SJSA1 (cell line): ENCODE data around the gene MLC1. TPM values are rescaled to one million over a fixed set of nuclear protein-coding genes. Genes with fewer than 3 reads are reported as not detected.
A peak's percentile ranks its signal among the peaks of the same experiment; 100 is the strongest.

Experiments
- DNase-seq, 2 experiments: peaks; one replicate each; pipeline ENCODE4 v3.0.0-alpha.2; 2015 to 2020; ENCODE audit warnings: low spot score in 2 of 2, low read depth in 1 of 2
- H3K27ac ChIP-seq: fragments of 250-450 bp; sonication (Bioruptor Pico); 2 replicates; pipeline ENCODE4 v1.5.1; 2020; ENCODE audit warnings: mild to moderate bottlenecking, moderate library complexity
- H3K27me3 ChIP-seq: fragments of 250-450 bp; sonication (Bioruptor Pico); replicated peaks from 2 replicates; pipeline ENCODE4 v1.5.1; 2020; ENCODE audit warnings: mild to moderate bottlenecking, moderate library complexity
- H3K36me3 ChIP-seq: fragments of 250-450 bp; sonication (Bioruptor Pico); 2 replicates; pipeline ENCODE4 v1.5.1; 2020; ENCODE audit warnings: mild to moderate bottlenecking
- H3K4me1 ChIP-seq: fragments of 250-450 bp; sonication (Bioruptor Pico); replicated peaks from 2 replicates; pipeline ENCODE4 v1.6.1; 2021; ENCODE audit warnings: mild to moderate bottlenecking
- H3K4me3 ChIP-seq: fragments of 250-450 bp; sonication (Bioruptor Pico); 2 replicates; pipeline ENCODE4 v1.5.1; 2020; ENCODE audit warnings: mild to moderate bottlenecking
- H3K9me3 ChIP-seq: fragments of 250-450 bp; sonication (Bioruptor Pico); replicated peaks from 2 replicates; pipeline ENCODE4 v1.5.1; 2020; ENCODE audit warnings: mild to moderate bottlenecking
- total RNA-seq: library from RNA; depleted of rRNA; stranded (reverse); fragments of >200 nt; shearing (Covaris generic); gene quantifications from 2 replicates; pipeline ENCODE4 v1.2.3, GENCODE V29; 2014; rRNA removed

The MLC1 gene
- total RNA-seq, 1 experiment from 2014 or later, result 0.03 TPM

DNA sequence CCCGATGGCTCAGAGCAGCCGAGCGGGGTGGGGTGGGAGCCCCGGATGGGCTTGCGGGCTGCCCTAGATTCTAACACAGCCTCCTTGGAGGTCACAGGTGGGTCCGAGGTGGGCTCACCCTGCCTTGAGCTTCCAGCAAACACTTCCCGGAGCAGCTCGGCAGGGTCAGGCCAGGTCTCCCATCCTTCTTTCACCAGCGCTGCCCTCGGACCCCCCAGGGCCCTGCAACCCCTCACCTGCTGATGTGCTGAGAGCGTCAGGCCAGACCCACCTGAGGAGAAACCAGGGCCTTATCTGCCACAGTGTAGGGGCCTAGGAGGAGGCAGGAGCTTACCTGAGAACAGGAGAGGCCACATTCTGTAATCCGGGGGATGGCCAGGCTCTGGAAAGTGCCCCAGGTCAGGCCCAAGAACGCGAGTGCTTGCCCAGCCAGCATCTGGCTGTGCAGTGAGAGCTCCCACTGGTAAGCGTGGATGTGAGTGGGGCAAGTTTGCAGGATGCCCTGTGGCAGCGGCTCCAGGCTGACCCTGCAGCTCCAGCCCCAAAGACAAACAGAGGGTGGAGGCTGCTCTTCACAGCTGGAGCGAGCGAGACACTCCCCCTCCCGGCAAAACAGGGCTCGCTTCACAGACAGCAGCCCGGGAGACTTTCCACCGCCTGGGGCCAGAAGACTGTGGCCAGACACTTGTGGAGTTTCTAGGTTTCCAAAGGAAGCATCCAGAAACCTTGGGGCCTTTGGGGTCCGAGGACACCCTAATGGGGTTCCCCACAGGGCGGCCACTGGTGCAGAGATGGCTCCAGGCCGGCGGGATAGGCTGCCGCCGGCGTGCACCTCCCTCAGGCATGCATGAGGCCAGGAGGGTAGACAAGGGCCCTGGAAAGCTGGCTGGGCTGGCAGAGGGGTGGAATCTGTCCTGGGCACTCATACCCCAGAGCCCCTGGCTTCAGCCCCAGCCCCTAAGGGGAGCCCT is 72.7 kb downstream of the MLC1 start, which contains the start of gene IL17REL:
Gene IL17REL, minus strand, starts transcription at position 555 of the 971 bp plus-strand sequence. Its CDS starts 119 bp downstream, at position 436.
- no peak within 1 kb of the TSS for H3K27ac ChIP-seq
- no peak within 1 kb of the TSS for H3K4me3 ChIP-seq
- no peak for DNase-seq
- peaks cover 61% of the 10 kb centered on the region for H3K27me3 ChIP-seq
- H3K4me1 ChIP-seq, result no peaks in the 10 kb centered on the region
- no peaks in the 10 kb centered on the region for H3K36me3 ChIP-seq
- H3K9me3 ChIP-seq, result no peaks in the 10 kb centered on the region

- peaks cover 55% of the 10 kb centered on the region for H3K27me3 ChIP-seq
- H3K4me3 ChIP-seq, result no peak overlapping the region
- no peak for DNase-seq
- no peaks in the 10 kb centered on the region for H3K9me3 ChIP-seq
- H3K27ac ChIP-seq, result no peak overlapping the region
- no peaks in the 10 kb centered on the region for H3K36me3 ChIP-seq
- no peaks in the 10 kb centered on the region for H3K4me1 ChIP-seq
Observed at GRCh38 chr22:50011447-50012210, 73.6 kb downstream of the MLC1 start.

GRCh38 chr22:50010676-50011446 is 74.4 kb downstream of the MLC1 start:
- no peak overlapping the region for H3K27ac ChIP-seq
- peaks cover 49% of the 10 kb centered on the region for H3K27me3 ChIP-seq
- H3K4me1 ChIP-seq, result no peaks in the 10 kb centered on the region
- no peaks in the 10 kb centered on the region for H3K9me3 ChIP-seq
- H3K36me3 ChIP-seq, result no peaks in the 10 kb centered on the region
- no peak overlapping the region for H3K4me3 ChIP-seq
- DNase-seq, result no peak

DNA sequence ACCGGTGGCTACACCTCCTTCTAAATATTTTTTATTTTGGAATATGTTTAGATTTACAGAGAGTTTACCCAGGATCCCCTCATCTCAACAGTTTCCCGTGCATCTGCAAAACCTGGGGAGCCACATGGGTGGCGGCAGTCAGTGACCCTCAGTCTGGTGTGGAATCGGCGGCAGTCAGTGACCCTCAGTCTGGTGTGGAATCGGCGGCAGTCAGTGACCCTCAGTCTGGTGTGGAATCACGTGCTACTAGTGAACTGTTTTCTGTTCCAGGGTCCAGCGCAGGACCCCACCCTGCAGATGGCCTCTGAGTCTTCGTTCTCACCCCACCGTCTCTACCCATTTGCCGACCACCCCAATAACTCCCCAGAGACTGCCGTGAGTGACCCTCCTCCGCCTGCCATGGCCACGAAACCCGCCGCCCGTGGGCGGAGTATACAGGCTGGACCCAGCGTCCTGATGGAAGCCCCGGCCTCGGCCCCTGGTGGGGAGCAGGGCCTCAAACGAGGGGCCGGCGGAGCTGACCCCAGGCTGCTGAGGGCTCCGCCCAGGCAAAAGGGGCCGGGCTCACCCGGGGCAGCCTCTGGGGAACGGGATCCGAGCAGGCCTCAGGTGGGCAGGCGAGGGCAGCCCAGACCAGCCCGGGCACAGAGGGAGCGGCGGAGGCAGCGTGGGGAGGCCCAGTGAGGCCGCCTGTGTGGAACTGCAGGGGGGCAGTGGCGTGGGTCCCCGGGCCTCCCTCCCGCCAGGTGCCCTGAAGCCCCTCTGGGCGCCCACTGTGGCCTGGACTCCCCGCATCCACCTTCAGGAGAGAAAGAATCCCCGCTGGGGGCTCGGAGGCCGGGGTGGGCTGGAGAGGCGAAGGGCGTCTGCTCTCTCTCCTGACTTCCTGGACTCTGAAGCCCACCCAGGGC is 75.2 kb downstream of the MLC1 start:
- DNase-seq, result peak in 1 of 2 experiments; percentile 58
- Histone ChIP-seq H3K9me3 (no peaks in the 10 kb centered on the region), H3K36me3 (no peaks in the 10 kb centered on the region), H3K27ac (no peak overlapping the region), H3K4me3 (no peak overlapping the region), H3K4me1 (no peaks in the 10 kb centered on the region), H3K27me3 (peaks cover 48% of the 10 kb centered on the region)

Other genes starting within 250 kb of the MLC1 start
- 9.8 and 11.7 TPM in 2 replicates for gene ZBED4, start 231.6 kb downstream of the MLC1 start, total RNA-seq
- gene ALG12, start 167.0 kb downstream of the MLC1 start, total RNA-seq, result 10.6 and 19.6 TPM in 2 replicates
- 88.0 and 145 TPM in 2 replicates for gene CRELD2, start 166.8 kb downstream of the MLC1 start, total RNA-seq
- 53.0 and 55.8 TPM in 2 replicates for gene PIM3, start 124.7 kb downstream of the MLC1 start, total RNA-seq
- not detected in 2 replicates for gene IL17REL, start 72.7 kb downstream of the MLC1 start, total RNA-seq
- not detected in 2 replicates for gene TTLL8, start 27.1 kb downstream of the MLC1 start, total RNA-seq
- gene MOV10L1, start 4.6 kb upstream of the MLC1 start, total RNA-seq, result 0.97 and 1.7 TPM in 2 replicates
- gene PANX2, start 85.3 kb upstream of the MLC1 start, total RNA-seq, result 0.13 and 0.58 TPM in 2 replicates
- 27.0 and 29.1 TPM in 2 replicates for gene TRABD, start 100.5 kb upstream of the MLC1 start, total RNA-seq
- 16.1 and 25.1 TPM in 2 replicates for gene SELENOO, start 115.6 kb upstream of the MLC1 start, total RNA-seq
- 17.4 and 25.0 TPM in 2 replicates for gene TUBGCP6, start 159.6 kb upstream of the MLC1 start, total RNA-seq
- 15.4 and 30.4 TPM in 2 replicates for gene HDAC10, start 165.8 kb upstream of the MLC1 start, total RNA-seq
- 1.9 and 4.8 TPM in 2 replicates for gene MAPK12, start 176.3 kb upstream of the MLC1 start, total RNA-seq
- gene MAPK11, start 185.0 kb upstream of the MLC1 start, total RNA-seq, result 1.3 and 2.2 TPM in 2 replicates
- 45.9 and 61.7 TPM in 2 replicates for gene PLXNB2, start 222.2 kb upstream of the MLC1 start, total RNA-seq
- 0.06 and 0.47 TPM in 2 replicates for gene DENND6B, start 241.6 kb upstream of the MLC1 start, total RNA-seq